ENCODE results near the gene STXBP2.

STXBP2 gene

DNA sequence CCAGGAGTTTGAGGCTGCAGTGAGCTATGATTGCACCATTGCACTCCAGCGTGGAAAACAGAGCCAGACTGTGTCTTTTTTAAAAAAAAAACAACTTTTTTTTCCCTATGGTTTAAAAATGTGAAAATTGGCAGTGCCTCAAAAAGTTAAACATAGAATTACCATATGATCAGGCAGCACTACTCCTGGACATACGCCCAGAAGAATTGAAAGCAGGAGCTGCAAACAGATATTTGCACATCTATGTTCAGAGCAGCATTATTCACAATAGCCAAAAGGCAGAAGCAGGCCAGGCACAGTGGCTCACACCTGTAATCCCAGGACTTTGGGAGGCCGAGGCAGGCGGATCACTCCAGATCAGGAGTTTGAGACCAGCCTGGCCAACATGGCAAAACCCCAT, 28.2 kb downstream of the STXBP2 start:
- Histone ChIP-seq H3K36me3 (replicated peaks in 1 of 2; ENCODE audit: control insufficient read depth in 2 of 2, insufficient read depth in 2 of 2, low read length in 2 of 2) (no peaks in the 10 kb centered on the region), H4K91ac (ENCODE audit: low read depth, low read length, poor library complexity) (no peak overlapping the region), H2BK5ac (ENCODE audit: low read length) (no peak overlapping the region), H3K9ac (ENCODE audit: low read depth, low read length, poor library complexity) (no peak overlapping the region), H3K27me3 (ENCODE audit: control insufficient read depth in 3 of 3, insufficient read depth in 3 of 3, low read depth in 1 of 3, low read length in 3 of 3) (peaks cover 0 to 12% (median 10%) of the 10 kb centered on the region in 3 experiments), H3K4me1 (ENCODE audit: control insufficient read depth in 2 of 2, insufficient read depth in 1 of 2, low read depth in 1 of 2, low read length in 2 of 2) (peaks cover 0 to 3% of the 10 kb centered on the region in 2 donors), H3K23ac (ENCODE audit: low read depth, low read length, poor library complexity) (no peak overlapping the region), H2AK5ac (ENCODE audit: low read depth, low read length) (no peak overlapping the region), H2BK12ac (ENCODE audit: low read length) (no peak overlapping the region), H3K9me3 (replicated peaks in 1 of 2; ENCODE audit: control insufficient read depth in 2 of 2, insufficient read depth in 1 of 2, low read depth in 1 of 2, low read length in 2 of 2) (peaks cover 0 to 2% of the 10 kb centered on the region in 2 donors), H4K8ac (ENCODE audit: low read depth, low read length) (no peak overlapping the region), H3K4ac (ENCODE audit: low read length) (no peak overlapping the region), H3K79me1 (ENCODE audit: low read depth, low read length) (peaks cover 1% of the 10 kb centered on the region), H3K4me2 (ENCODE audit: insufficient read depth, low read length, poor library complexity, severe bottlenecking) (no peak overlapping the region), H3K4me3 (ENCODE audit: low read length in 2 of 2) (no peak overlapping the region), H2AFZ (ENCODE audit: low read length) (no peak overlapping the region), H2BK120ac (ENCODE audit: low read depth, low read length) (no peak overlapping the region), H3K18ac (ENCODE audit: low read length) (no peak overlapping the region), H2BK15ac (ENCODE audit: low read length) (no peak overlapping the region), H3K27ac (replicated peaks; ENCODE audit: low read length) (no peak overlapping the region), H3K14ac (ENCODE audit: low read length) (no peak overlapping the region)
- no CpG with 5 or more reads among the region's 4 CpGs for WGBS, 2 donors (ENCODE audit: extremely low coverage in 2 of 2, insufficient read length in 2 of 2, insufficient replicate concordance in 1 of 2)
- no peak for DNase-seq (ENCODE audit: low spot score)

- H2AK5ac ChIP-seq (ENCODE audit: low read depth, low read length): peak within 1 kb of the TSS; percentile 68
- no peak within 1 kb of the TSS for H2BK120ac ChIP-seq (ENCODE audit: low read depth, low read length)
- H4K8ac ChIP-seq (ENCODE audit: low read depth, low read length): no peak within 1 kb of the TSS
- H3K9ac ChIP-seq (ENCODE audit: low read depth, low read length, poor library complexity): no peak within 1 kb of the TSS
- H3K23ac ChIP-seq (ENCODE audit: low read depth, low read length, poor library complexity): peak within 1 kb of the TSS; percentile 25
- H2BK15ac ChIP-seq (ENCODE audit: low read length): no peak within 1 kb of the TSS
- H3K4me3 ChIP-seq (ENCODE audit: low read length in 2 of 2): no peak within 1 kb of the TSS
- H3K4ac ChIP-seq (ENCODE audit: low read length): peak within 1 kb of the TSS; percentile 10
- H3K9me3 ChIP-seq (replicated peaks in 1 of 2; ENCODE audit: control insufficient read depth in 2 of 2, insufficient read depth in 1 of 2, low read depth in 1 of 2, low read length in 2 of 2): peaks cover 0 to 3% of the 10 kb centered on the region in 2 donors
- peaks cover 0 to 5% of the 10 kb centered on the region in 2 donors for H3K4me1 ChIP-seq (ENCODE audit: control insufficient read depth in 2 of 2, insufficient read depth in 1 of 2, low read depth in 1 of 2, low read length in 2 of 2)
- H3K36me3 ChIP-seq (replicated peaks in 1 of 2; ENCODE audit: control insufficient read depth in 2 of 2, insufficient read depth in 2 of 2, low read length in 2 of 2): no peaks in the 10 kb centered on the region
- no peaks in the 10 kb centered on the region for H3K79me1 ChIP-seq (ENCODE audit: low read depth, low read length)
- H2BK5ac ChIP-seq (ENCODE audit: low read length): no peak within 1 kb of the TSS
- peaks cover 0 to 22% (median 20%) of the 10 kb centered on the region in 3 experiments for H3K27me3 ChIP-seq (ENCODE audit: control insufficient read depth in 3 of 3, insufficient read depth in 3 of 3, low read depth in 1 of 3, low read length in 3 of 3)
- H3K14ac ChIP-seq (ENCODE audit: low read length): no peak within 1 kb of the TSS
- peak within 1 kb of the TSS; percentile 45 for H3K4me2 ChIP-seq (ENCODE audit: insufficient read depth, low read length, poor library complexity, severe bottlenecking)
- peak within 1 kb of the TSS; percentile 41 for H2BK12ac ChIP-seq (ENCODE audit: low read length)
- no CpG with 5 or more reads among the region's 9 CpGs for WGBS, 2 donors (ENCODE audit: extremely low coverage in 2 of 2, insufficient read length in 2 of 2, insufficient replicate concordance in 1 of 2)
- no peak for DNase-seq (ENCODE audit: low spot score)
- H2AFZ ChIP-seq (ENCODE audit: low read length): no peak within 1 kb of the TSS
- peak within 1 kb of the TSS; percentile 90 for H3K18ac ChIP-seq (ENCODE audit: low read length)
- no peak within 1 kb of the TSS for H4K91ac ChIP-seq (ENCODE audit: low read depth, low read length, poor library complexity)
- H3K27ac ChIP-seq (replicated peaks; ENCODE audit: low read length): no peak within 1 kb of the TSS
These were observed 31.9 kb downstream of the STXBP2 start, which contains the start of gene RETN for GRCh38 chr19:7668842-7669241. RETN (plus strand) TSS chr19:7669049; CDS start chr19:7669327, 278 bp downstream.

GRCh38 chr19:7669641-7670040, 32.7 kb downstream of the STXBP2 start:
- Histone ChIP-seq H3K9me3 (replicated peaks in 1 of 2; ENCODE audit: control insufficient read depth in 2 of 2, insufficient read depth in 1 of 2, low read depth in 1 of 2, low read length in 2 of 2) (peaks cover 0 to 3% of the 10 kb centered on the region in 2 donors), H2BK12ac (ENCODE audit: low read length) (peak overlapping the region; percentile 41), H2AFZ (ENCODE audit: low read length) (no peak overlapping the region), H4K91ac (ENCODE audit: low read depth, low read length, poor library complexity) (no peak overlapping the region), H2AK5ac (ENCODE audit: low read depth, low read length) (peak overlapping the region; percentile 68), H3K4me1 (ENCODE audit: control insufficient read depth in 2 of 2, insufficient read depth in 1 of 2, low read depth in 1 of 2, low read length in 2 of 2) (peaks cover 0 to 5% of the 10 kb centered on the region in 2 donors), H4K8ac (ENCODE audit: low read depth, low read length) (no peak overlapping the region), H2BK120ac (ENCODE audit: low read depth, low read length) (no peak overlapping the region), H3K4me2 (ENCODE audit: insufficient read depth, low read length, poor library complexity, severe bottlenecking) (peak overlapping the region; percentile 45), H3K9ac (ENCODE audit: low read depth, low read length, poor library complexity) (no peak overlapping the region), H3K79me1 (ENCODE audit: low read depth, low read length) (no peaks in the 10 kb centered on the region), H3K14ac (ENCODE audit: low read length) (no peak overlapping the region), H3K36me3 (replicated peaks in 1 of 2; ENCODE audit: control insufficient read depth in 2 of 2, insufficient read depth in 2 of 2, low read length in 2 of 2) (no peaks in the 10 kb centered on the region), H2BK5ac (ENCODE audit: low read length) (no peak overlapping the region), H3K27ac (replicated peaks; ENCODE audit: low read length) (no peak overlapping the region), H3K18ac (ENCODE audit: low read length) (peak overlapping the region; percentile 90), H2BK15ac (ENCODE audit: low read length) (no peak overlapping the region), H3K27me3 (ENCODE audit: control insufficient read depth in 3 of 3, insufficient read depth in 3 of 3, low read depth in 1 of 3, low read length in 3 of 3) (peaks cover 0 to 22% (median 20%) of the 10 kb centered on the region in 3 experiments), H3K4me3 (ENCODE audit: low read length in 2 of 2) (no peak overlapping the region), H3K23ac (ENCODE audit: low read depth, low read length, poor library complexity) (no peak overlapping the region), H3K4ac (ENCODE audit: low read length) (peak overlapping the region; percentile 10)
- no peak for DNase-seq (ENCODE audit: low spot score)
- 100% methylated on average over 1 of the region's 9 CpGs; no CpG with 5 or more reads in 1 of the 2 donors for WGBS, 2 donors (ENCODE audit: extremely low coverage in 2 of 2, insufficient read length in 2 of 2, insufficient replicate concordance in 1 of 2)

DNA sequence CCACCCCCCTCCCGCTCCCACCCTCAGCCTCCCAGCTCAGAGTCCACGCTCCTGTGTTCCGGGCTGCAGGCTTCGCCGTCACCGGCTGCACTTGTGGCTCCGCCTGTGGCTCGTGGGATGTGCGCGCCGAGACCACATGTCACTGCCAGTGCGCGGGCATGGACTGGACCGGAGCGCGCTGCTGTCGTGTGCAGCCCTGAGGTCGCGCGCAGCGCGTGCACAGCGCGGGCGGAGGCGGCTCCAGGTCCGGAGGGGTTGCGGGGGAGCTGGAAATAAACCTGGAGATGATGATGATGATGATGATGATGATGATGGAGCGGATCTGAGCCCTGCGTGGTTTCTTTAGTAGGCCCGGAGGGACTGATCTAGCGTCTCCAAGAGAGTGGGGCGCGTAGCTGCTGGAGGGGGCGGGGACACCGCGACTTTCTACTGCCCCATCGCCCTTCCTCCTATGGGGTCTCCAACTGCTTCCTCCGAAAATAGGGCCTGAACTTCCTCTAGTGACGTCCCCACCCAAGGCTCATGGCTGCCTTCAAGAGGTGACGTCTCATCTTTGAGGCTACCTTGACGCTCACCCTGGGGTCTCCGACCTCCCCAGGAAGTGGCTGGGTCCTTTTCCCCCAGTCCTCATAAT, 33.4 kb downstream of the STXBP2 start:
- H3K79me1 ChIP-seq (ENCODE audit: low read depth, low read length): no peaks in the 10 kb centered on the region
- peak overlapping the region; percentile 90 for H3K18ac ChIP-seq (ENCODE audit: low read length)
- H3K9me3 ChIP-seq (replicated peaks in 1 of 2; ENCODE audit: control insufficient read depth in 2 of 2, insufficient read depth in 1 of 2, low read depth in 1 of 2, low read length in 2 of 2): peaks cover 0 to 3% of the 10 kb centered on the region in 2 donors
- peaks cover 0 to 5% of the 10 kb centered on the region in 2 donors for H3K4me1 ChIP-seq (ENCODE audit: control insufficient read depth in 2 of 2, insufficient read depth in 1 of 2, low read depth in 1 of 2, low read length in 2 of 2)
- no peak overlapping the region for H3K14ac ChIP-seq (ENCODE audit: low read length)
- H3K4ac ChIP-seq (ENCODE audit: low read length): no peak overlapping the region
- WGBS, 2 donors (ENCODE audit: extremely low coverage in 2 of 2, insufficient read length in 2 of 2, insufficient replicate concordance in 1 of 2): no CpG with 5 or more reads among the region's 43 CpGs
- peak overlapping the region; percentile 21 to 47 for H3K4me3 ChIP-seq (ENCODE audit: low read length in 2 of 2)
- H2BK15ac ChIP-seq (ENCODE audit: low read length): peak overlapping the region; percentile 9
- H3K23ac ChIP-seq (ENCODE audit: low read depth, low read length, poor library complexity): peak overlapping the region; percentile 65
- no peaks in the 10 kb centered on the region for H3K36me3 ChIP-seq (replicated peaks in 1 of 2; ENCODE audit: control insufficient read depth in 2 of 2, insufficient read depth in 2 of 2, low read length in 2 of 2)
- H4K91ac ChIP-seq (ENCODE audit: low read depth, low read length, poor library complexity): no peak overlapping the region
- H3K4me2 ChIP-seq (ENCODE audit: insufficient read depth, low read length, poor library complexity, severe bottlenecking): peak overlapping the region; percentile 57
- H3K9ac ChIP-seq (ENCODE audit: low read depth, low read length, poor library complexity): peak overlapping the region; percentile 70
- no peak for DNase-seq (ENCODE audit: low spot score)
- peak overlapping the region; percentile 90 for H2BK12ac ChIP-seq (ENCODE audit: low read length)
- no peak overlapping the region for H3K27ac ChIP-seq (replicated peaks; ENCODE audit: low read length)
- peak overlapping the region; percentile 17 for H2AK5ac ChIP-seq (ENCODE audit: low read depth, low read length)
- H4K8ac ChIP-seq (ENCODE audit: low read depth, low read length): no peak overlapping the region
- H3K27me3 ChIP-seq (ENCODE audit: control insufficient read depth in 3 of 3, insufficient read depth in 3 of 3, low read depth in 1 of 3, low read length in 3 of 3): peaks cover 0 to 22% (median 20%) of the 10 kb centered on the region in 3 experiments
- peak overlapping the region; percentile 80 for H2AFZ ChIP-seq (ENCODE audit: low read length)
- no peak overlapping the region for H2BK5ac ChIP-seq (ENCODE audit: low read length)
- H2BK120ac ChIP-seq (ENCODE audit: low read depth, low read length): no peak overlapping the region
